DND-41 (cell line): Measurements from ENCODE around the gene ARHGAP8.

Source experiments
- EZH2 ChIP-seq: IDR thresholded peaks from 3 replicates; pipeline ENCODE4 v1.6.1; 2012; ENCODE audit warnings: borderline replicate concordance, low read depth, mild to moderate bottlenecking, moderate library complexity, low read length, inconsistent platforms; ENCODE audit not compliant: severe bottlenecking
- TF ChIP-seq, protein P1 (sequence below): IDR thresholded peaks from 2 replicates; pipeline ENCODE4 v1.5.1; 2012; ENCODE audit warnings: borderline replicate concordance, low read length, moderate library complexity, mild to moderate bottlenecking; ENCODE audit not compliant: poor library complexity, severe bottlenecking; ENCODE audit errors: extremely low read depth

DNA sequence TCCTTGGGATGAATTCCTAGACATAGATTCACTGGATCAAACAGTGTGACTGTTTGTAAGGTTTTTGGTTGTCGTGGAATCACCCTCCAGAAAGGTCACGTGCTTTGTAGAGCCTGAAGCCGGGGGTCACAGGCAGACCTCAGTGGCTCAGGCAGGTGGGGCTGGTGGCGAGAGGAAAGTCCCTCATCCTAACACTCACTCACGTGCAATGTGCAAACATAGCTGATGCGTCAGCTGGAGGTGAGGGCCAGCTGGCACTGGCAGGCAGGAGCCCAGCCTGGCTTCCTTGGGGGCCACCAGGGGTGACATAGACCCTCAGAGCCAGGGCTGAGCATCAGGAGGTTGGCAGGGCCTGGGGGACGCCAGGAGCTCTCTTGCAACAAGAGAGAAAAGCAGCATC is 90.0 kb downstream of the ARHGAP8 start:
- TF ChIP-seq, protein P1, sequence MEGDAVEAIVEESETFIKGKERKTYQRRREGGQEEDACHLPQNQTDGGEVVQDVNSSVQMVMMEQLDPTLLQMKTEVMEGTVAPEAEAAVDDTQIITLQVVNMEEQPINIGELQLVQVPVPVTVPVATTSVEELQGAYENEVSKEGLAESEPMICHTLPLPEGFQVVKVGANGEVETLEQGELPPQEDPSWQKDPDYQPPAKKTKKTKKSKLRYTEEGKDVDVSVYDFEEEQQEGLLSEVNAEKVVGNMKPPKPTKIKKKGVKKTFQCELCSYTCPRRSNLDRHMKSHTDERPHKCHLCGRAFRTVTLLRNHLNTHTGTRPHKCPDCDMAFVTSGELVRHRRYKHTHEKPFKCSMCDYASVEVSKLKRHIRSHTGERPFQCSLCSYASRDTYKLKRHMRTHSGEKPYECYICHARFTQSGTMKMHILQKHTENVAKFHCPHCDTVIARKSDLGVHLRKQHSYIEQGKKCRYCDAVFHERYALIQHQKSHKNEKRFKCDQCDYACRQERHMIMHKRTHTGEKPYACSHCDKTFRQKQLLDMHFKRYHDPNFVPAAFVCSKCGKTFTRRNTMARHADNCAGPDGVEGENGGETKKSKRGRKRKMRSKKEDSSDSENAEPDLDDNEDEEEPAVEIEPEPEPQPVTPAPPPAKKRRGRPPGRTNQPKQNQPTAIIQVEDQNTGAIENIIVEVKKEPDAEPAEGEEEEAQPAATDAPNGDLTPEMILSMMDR = no peak
- no peak for TF ChIP-seq EZH2
